Measurements from ENCODE around the gene STPG2.

The STPG2 gene

GRCh38 chr4:98092833-98093439 lies 50.3 kb downstream of the STPG2 start:
- DNase-seq: no peak

GRCh38 chr4:98081936-98082335 lies 61.3 kb downstream of the STPG2 start:
- DNase-seq: no peak

GRCh38 chr4:98068495-98068894 lies 74.8 kb downstream of the STPG2 start:
- no peak for DNase-seq

- no peak for DNase-seq
Observed at GRCh38 chr4:98055800-98056501, 87.3 kb downstream of the STPG2 start.

GRCh38 chr4:98046665-98047064 lies 96.6 kb downstream of the STPG2 start:
- no peak for DNase-seq

- DNase-seq: no peak
Observed at GRCh38 chr4:98030059-98030458, 113.2 kb downstream of the STPG2 start.

- no peak for DNase-seq
Observed at GRCh38 chr4:98027827-98028226, 115.4 kb downstream of the STPG2 start.

GRCh38 chr4:98026362-98026761 lies 116.9 kb downstream of the STPG2 start:
- no peak for DNase-seq

GRCh38 chr4:98006814-98007412 lies 136.4 kb downstream of the STPG2 start:
- no peak for DNase-seq

GRCh38 chr4:98006060-98006459 lies 137.2 kb downstream of the STPG2 start:
- no peak for DNase-seq

GRCh38 chr4:98000940-98001339 lies 142.3 kb downstream of the STPG2 start:
- DNase-seq: no peak

- DNase-seq: no peak
Observed at GRCh38 chr4:97998203-97998602, 145.1 kb downstream of the STPG2 start.

- no peak for DNase-seq
Observed at GRCh38 chr4:97994765-97995465, 148.4 kb downstream of the STPG2 start.

GRCh38 chr4:97990409-97990808 lies 152.9 kb downstream of the STPG2 start:
- no peak for DNase-seq

- DNase-seq: peak; percentile 52
Observed at GRCh38 chr4:97987019-97987648, 156.1 kb downstream of the STPG2 start.

- no peak for DNase-seq
Observed at GRCh38 chr4:97984545-97985131, 158.6 kb downstream of the STPG2 start.

GRCh38 chr4:97978791-97979488 lies 164.3 kb downstream of the STPG2 start:
- no peak for DNase-seq

GRCh38 chr4:97953171-97953941 lies 189.9 kb downstream of the STPG2 start:
- no peak for DNase-seq

GRCh38 chr4:97952763-97953162 lies 190.5 kb downstream of the STPG2 start:
- DNase-seq: no peak

- DNase-seq: no peak
Observed at GRCh38 chr4:97950836-97951235, 192.4 kb downstream of the STPG2 start.

GRCh38 chr4:97942951-97943350 lies 200.3 kb downstream of the STPG2 start:
- DNase-seq: no peak

All from NCI-H1092 treated with DMSO at 0.1 percent for 48 hours (cell line).